ENCODE measurements around the gene BEND2.

BEND2 gene

GRCh38 chrX:18133605-18134004 is 87.1 kb downstream of the BEND2 start:
- DNase-seq: no peak

GRCh38 chrX:18129690-18130089 is 91.0 kb downstream of the BEND2 start:
- DNase-seq: no peak

DNA sequence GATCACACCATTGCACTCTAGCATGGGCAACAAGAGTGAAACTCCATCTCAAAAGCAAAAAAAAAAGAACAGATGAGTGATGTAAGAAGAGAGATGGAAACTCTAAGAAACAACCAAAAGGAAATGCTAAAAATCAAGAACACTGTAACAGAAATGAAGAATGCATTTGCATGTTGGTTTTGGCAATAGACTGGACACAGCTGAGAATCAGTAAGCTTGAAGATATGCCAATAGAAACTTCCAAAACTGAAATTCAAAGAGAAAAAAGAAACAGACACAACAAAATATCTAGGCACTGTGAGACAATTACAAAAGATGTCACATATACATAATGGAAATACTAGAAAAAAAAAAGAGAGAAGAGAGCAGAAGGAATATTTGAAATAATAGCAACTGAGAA is 93.7 kb downstream of the BEND2 start:
- DNase-seq: no peak

DNA sequence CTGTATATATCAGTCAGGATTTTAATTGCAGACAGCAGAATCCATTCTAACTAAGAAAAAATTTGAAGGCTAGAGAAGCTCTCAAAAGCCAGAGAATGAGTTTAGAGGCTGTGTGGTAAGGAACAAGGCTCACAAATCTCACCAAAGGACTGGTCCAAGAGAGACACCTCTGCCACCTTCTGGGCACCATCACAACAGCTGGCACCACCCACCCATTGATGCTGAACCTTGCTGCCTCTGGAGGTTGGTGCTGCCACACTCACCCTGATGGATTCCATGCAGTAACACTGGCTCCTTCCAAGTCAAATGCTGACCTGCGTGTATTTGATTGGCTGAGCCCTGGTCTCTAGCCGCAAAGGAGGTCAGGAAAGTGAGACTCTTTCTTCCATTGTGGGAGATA is 100.8 kb downstream of the BEND2 start:
- peak; percentile 15 for DNase-seq

All from DMS153 (cell line).